Femur (tissue), 1 donor: ENCODE results near the gene ZMAT3.
"Not testable (repeated sequence)": the region's sequence is repeated elsewhere in the genome, so short reads cannot be mapped to it uniquely, and the experiment has no call there.

Experiments
- DNase-seq: peaks from one replicate; pipeline ENCODE4 v3.0.0-alpha.2; 2017

The ZMAT3 gene

GRCh38 chr3:179067839-179068238 lies 3.8 kb downstream of the ZMAT3 start:
- DNase-seq, result no peak

DNA sequence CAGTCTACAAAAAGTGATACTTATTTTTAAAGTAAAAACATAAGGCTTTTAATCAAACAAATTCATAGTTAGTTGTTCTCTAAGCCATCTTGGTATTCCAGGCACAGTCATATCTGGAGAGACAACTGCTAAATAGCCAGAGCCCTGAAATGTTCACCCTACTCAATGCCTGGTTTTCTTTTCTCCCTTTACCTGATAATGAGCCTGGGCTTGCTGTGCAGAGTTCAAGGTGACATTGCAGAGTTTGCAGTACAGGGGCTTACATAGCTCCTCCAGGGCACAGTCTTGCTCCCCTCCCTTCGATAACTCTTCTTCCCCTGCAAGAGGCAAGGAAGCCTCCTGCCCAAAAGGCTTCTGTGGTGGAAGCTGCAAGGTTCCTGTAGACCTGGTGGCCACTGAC lies 4.3 kb downstream of the ZMAT3 start:
- no peak for DNase-seq

- no peak for DNase-seq
Observed at GRCh38 chr3:179063945-179064560, 7.6 kb downstream of the ZMAT3 start.

- no peak for DNase-seq
Observed at GRCh38 chr3:179056326-179056725, 15.3 kb downstream of the ZMAT3 start.

DNA sequence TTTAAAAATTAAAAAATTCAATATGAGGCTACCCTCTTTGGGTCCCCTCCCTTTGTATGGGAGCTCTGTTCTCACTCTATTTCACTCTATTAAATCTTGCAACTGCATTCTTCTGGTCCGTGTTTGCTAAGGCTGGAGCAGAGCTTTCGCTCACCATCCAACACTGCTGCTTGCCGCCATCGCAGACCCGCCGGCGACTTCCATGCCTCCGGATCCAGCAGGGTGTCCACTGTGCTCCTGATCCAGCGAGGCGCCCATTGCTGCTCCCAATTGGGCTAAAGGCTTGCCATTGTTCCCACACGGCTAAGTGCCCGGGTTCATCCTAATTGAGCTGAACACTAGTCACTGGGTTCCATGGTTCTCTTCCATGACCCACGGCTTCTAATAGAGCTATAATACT lies 17.0 kb downstream of the ZMAT3 start:
- DNase-seq, result not testable (repeated sequence)

DNA sequence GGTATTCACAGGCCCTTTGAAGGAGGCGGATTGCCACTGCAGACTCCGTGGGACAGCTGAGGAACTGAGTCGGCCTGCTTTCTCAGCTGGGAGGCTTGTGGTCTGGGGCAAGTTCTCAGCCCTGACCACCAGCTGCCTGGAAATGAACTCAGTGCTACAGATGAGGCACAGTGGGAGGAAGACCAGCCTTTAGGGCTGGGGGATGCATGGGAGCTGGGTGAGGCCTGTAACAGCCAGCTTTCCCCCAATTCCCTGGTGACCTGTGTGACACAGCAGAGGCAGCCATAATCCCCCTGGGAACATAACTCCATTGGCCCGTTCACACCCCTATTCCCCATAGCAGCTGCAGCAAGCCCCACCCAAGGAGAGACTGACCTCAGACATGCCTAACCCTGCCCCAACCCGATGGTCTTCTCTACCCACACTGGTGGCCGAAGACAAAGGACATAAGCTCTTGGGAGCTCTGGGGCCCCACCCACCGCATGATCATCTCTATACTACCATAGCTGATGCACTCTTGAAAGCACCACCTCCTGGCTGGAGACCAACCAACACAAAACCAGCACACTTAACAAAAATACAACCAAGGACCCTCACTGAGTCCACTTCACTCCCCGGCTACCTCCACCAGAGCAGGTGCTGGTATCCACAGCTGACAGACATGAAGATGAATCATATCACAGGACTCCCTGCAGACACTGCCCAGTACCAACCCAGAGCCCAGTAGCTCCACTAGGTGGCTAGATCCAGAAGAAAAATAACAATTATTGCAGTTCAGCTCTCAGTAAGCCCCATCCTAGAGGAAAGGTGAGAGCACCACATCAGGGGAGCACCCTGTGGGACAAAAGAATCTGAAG lies 24.9 kb downstream of the ZMAT3 start:
- peak; percentile 28 for DNase-seq

DNA sequence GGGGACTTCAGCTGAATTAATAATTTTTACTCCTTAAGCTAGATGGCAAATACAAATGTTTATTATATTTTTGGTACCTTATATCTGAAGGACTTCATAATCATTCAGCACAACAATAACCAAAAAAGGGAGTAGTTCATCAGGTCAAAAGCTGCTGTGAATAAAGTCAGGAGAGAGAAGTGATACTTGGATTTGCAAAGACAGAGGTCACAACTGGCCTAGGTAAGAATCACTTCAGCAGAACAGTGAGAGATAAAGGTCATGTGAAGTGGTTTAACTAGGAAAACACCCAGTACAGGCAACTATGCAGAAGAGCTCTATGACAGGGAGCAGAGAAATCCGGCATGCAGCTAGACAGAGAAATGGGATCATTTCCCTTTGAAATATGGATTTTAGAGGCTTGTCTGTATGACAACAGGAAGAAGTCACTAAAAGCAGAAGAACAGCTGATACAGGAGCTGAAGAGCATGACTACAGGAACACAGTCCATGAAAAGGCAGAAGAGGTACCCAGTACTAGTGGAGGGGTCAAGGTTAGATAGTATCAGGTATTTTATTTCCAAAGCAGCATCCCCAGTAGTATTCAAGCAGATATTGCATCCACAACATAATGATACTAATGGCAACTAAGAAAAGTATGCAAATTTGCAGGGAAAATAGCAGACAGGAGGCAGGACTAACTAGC lies 25.7 kb downstream of the ZMAT3 start:
- DNase-seq, result no peak

DNA sequence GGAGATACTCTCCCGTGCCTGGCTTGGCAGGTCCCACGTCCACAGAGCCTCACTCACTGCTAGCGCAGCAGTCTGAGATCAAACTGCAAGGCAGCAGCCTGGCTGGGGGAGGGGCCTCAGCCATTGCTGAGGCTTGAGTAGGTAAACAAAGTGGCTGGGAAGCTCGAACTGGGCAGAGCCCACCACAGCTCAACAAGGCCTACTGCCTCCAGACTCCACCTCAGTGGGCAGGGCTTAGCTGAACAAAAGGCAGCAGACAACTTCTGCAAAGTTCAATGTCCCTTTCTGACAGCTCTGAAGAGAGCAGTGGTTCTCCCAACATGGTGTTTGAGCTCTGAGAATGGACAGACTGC lies 32.7 kb downstream of the ZMAT3 start:
- DNase-seq, result not testable (repeated sequence)

- no peak for DNase-seq
Observed at GRCh38 chr3:179038216-179038898, 33.3 kb downstream of the ZMAT3 start.

DNA sequence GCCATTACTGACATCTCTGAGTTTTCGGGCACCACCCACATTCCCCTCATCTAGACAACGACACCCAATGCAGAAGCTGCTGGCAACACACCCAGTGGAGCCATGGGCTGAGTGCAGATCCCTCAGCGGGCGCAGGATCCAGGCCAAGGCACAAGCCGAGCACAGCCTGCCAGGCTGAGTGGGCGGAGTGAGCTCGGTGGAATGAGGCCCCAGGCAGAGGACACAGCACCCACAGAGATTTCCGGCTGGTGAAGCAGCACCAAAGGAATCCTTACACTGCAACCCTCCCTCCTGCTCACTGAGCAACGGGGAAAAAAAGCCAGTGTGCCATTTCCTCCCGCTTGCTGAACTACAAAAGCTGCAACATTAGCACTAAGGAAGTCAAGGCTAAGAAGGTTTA lies 34.3 kb downstream of the ZMAT3 start:
- DNase-seq, result peak; percentile 42

DNA sequence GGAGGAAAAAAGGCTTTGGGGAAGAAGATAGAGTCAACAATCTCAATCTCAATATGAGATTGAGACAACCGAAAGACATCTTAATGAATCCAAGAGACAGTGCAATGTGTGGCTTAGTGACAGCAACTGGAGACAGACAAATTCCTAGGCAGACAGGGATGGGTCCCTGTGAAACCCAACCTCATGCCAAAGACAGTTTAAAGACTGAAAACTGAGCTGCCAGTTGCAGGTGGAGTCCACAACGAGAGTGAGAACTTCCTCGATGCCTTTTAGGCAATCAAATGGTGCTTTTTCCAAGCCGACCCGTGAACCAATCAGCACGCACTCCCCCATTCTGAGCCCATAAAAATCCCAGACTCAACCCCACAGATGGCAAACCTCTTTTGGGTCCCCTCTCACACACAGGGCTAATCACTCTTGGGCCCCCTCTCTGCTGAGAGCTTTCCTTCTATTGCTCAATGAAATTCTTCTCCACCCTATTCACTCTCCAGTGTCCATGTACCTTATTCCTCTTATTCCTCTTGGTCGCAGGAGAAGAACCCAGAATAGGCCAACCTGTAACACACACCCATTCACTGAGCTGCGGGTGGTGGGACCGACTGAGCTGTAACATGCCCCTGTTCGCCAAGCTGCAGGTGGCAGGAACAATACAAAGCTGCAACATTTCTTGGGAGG lies 34.8 kb downstream of the ZMAT3 start:
- DNase-seq, result no peak

- DNase-seq, result no peak
Observed at GRCh38 chr3:179036226-179036625, 35.4 kb downstream of the ZMAT3 start.

DNA sequence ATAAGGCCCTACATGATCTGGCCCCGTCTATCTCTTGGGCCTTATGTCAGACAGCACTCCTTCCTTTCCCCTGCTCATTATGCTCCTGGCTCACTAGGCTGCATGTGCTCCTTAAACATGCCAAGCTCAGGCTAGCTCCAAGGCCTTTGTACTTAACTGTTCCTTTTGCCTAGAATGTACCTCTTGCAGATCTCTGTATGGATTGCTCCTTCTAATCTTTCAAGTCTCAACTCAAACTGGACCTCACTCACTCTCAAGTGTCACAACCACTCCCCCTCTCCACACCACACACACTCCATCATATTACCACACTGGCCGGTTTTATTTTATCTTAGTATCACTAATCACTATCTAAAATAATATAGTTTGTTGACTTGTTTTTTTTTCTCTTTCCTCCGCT lies 36.4 kb downstream of the ZMAT3 start:
- DNase-seq, result no peak

DNA sequence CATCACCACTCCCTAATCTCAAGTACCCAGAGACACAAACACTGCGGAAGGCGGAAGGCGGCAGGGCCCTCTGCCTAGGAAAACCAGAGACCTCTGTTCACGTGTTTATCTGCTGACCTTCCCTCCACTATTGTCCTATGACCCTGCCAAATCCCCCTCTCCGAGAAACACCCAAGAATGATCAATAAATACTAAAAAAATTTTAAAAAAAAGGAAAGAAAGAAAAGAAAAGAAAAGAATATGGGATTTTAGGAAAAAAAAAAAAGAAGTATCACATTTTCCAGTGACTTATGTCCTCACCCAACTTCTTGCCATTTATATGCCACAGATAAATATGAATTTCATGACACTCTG lies 38.3 kb downstream of the ZMAT3 start:
- not testable (repeated sequence) for DNase-seq

- not testable (repeated sequence) for DNase-seq
Observed at GRCh38 chr3:179032454-179033303, 38.9 kb downstream of the ZMAT3 start.

DNA sequence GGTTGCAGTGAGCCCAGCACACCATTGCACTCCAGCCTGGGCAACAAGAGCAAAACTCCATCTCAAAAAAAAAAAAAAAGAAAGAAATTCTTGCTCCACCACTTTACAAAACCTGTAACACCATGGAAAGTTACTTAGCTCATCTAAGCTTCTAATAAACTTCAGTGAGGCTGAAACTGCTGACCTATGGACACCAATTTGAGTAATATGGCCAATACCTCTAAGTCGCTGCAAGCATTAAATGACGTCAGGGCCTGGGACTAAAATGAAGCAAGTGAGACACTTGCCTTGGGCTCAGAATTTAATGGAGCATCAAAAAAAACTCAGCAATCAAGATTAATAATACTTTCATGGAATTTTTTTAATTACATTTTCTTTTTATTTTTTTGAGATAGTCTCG lies 42.5 kb downstream of the ZMAT3 start:
- DNase-seq, result no peak

GRCh38 chr3:179028408-179028807 lies 43.2 kb downstream of the ZMAT3 start:
- no peak for DNase-seq

- peak; percentile 28 for DNase-seq
Observed at GRCh38 chr3:179027326-179027900, 44.2 kb downstream of the ZMAT3 start.

DNA sequence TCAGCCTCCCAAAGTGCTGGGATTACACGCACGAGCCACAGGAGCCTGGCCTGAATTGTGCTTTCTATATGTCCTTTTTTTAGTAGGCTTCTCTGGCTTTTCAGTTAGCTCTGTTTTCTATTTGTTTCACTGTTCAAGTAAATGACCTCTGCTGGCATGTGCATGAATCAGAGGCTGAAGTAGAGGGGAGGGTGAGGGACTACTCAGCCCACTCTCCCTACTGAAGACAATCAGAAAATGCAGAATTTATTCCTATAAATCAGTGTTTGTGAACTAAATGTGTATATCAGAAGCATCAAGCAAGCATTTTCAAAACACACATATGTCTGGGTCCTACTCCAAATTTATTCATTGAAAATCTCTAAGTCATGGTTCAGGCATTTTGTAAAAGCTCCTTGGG lies 45.0 kb downstream of the ZMAT3 start:
- no peak for DNase-seq

- DNase-seq, result no peak
Observed at GRCh38 chr3:179021119-179021903, 50.3 kb downstream of the ZMAT3 start.

DNA sequence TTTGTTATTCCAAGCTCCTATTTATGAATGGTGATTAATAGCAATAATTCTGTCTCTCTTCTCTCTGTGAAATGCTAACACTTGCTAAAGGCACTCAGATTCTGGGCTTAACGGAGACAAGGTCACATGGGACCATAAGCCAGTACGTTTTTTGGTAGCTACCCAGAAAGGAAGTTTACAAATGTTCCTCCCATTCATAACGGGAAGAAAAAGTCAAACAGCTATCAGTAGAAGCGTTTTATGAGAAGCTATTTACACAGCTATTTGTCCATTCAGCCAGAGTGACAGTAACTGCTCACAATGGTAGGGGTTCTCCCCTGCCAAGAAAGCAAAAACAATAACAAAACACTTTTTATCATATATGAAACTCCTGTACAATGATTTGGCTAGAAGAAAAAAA lies 51.5 kb downstream of the ZMAT3 start:
- no peak for DNase-seq
